ENCODE measurements around the gene FRZB.
A peak's percentile ranks its signal among the peaks of the same experiment; 100 is the strongest.

The FRZB gene

DNA sequence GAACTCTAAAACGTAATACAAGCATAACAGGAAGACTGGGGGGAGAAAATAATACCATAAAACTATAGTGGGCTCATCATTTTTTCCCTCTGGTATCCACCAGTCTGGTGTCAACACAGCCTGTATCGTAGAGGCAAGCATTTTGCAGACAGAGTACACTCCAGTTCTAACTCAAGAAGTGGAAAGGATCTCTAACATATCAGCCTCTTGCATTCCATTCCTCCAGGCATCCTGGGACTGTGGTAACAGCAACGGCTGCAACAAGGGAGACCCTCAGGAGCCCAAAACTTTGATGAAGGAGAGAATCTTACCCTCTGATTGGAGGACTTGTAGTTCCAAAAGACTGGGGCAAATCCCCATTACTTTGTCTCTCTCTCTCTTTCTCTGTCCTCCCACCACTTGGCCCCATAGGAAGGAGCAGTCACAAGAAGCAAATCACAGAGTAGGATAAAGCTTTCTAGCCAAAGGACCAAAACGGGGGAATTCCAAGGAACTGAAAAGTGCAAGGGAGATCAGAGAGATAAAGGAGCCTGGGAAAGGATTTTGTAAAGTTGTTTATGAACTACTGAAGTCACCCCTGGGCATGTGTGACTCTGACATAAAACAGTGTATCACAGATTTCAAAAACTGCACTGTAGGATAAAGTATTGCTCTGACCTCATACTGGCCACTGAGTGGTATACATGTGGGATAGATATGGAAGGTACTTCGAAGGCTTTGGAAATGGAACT is 11.9 kb downstream of the FRZB start:
- DNase-seq (ENCODE audit: low read depth): no peak
- TF ChIP-seq, protein P1, sequence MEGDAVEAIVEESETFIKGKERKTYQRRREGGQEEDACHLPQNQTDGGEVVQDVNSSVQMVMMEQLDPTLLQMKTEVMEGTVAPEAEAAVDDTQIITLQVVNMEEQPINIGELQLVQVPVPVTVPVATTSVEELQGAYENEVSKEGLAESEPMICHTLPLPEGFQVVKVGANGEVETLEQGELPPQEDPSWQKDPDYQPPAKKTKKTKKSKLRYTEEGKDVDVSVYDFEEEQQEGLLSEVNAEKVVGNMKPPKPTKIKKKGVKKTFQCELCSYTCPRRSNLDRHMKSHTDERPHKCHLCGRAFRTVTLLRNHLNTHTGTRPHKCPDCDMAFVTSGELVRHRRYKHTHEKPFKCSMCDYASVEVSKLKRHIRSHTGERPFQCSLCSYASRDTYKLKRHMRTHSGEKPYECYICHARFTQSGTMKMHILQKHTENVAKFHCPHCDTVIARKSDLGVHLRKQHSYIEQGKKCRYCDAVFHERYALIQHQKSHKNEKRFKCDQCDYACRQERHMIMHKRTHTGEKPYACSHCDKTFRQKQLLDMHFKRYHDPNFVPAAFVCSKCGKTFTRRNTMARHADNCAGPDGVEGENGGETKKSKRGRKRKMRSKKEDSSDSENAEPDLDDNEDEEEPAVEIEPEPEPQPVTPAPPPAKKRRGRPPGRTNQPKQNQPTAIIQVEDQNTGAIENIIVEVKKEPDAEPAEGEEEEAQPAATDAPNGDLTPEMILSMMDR (IDR thresholded peaks at IDR 0.05; ENCODE audit: low read depth, low read length, missing control alignments): no peak
- H3K4me3 ChIP-seq (ENCODE audit: low read depth, low read length): no peak overlapping the region
- in situ Hi-C loops (cut with HindIII; ENCODE audit: low sequenced_read_pairs): no loop called here

DNA sequence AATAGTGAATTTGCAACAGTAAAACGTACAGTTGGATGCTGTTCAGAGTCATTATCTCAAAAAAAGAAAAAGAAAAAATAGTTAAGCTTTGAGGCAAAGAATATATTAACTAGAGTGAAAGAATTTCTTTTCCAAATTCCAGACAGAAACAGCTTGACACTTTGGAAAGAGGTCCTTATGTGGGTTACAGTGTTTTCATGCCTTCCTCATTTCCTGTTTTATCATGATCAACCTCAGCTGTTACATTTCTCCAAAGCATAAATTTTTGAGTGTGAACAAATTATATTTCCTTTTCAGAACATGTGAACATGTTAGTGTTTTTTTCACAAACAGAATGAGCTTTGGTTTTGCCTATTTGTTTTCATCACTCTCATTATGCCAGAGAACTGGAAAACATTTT is 13.6 kb downstream of the FRZB start:
- in situ Hi-C loops (cut with HindIII; ENCODE audit: low sequenced_read_pairs): no loop called here
- DNase-seq (ENCODE audit: low read depth): no peak
- no peak overlapping the region for H3K4me3 ChIP-seq (ENCODE audit: low read depth, low read length)
- TF ChIP-seq, protein P1 (IDR thresholded peaks at IDR 0.05; ENCODE audit: low read depth, low read length, missing control alignments): no peak

DNA sequence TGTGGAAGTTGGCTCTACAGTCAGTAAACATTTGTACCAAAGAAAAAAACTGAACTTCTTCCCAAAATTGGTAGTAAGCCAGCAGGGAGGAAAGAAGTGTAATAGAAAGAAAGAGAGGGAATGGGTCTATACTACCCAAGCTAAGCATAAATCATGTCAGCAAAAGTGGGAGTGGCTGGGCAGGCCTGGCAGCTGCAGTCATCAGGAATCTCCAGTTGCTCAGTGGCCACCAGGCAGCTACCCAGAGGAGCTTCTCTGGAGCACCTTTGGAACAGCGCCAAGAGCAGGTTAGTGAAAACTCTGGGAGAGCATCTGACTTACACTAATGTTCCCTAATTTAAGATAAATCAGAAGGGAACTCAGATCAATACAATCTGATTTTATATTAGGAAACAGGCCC is 14.3 kb downstream of the FRZB start:
- TF ChIP-seq, protein P1 (IDR thresholded peaks at IDR 0.05; ENCODE audit: low read depth, low read length, missing control alignments): no peak
- in situ Hi-C loops (cut with HindIII; ENCODE audit: low sequenced_read_pairs): no loop called here
- no peak for DNase-seq (ENCODE audit: low read depth)
- no peak overlapping the region for H3K4me3 ChIP-seq (ENCODE audit: low read depth, low read length)

DNA sequence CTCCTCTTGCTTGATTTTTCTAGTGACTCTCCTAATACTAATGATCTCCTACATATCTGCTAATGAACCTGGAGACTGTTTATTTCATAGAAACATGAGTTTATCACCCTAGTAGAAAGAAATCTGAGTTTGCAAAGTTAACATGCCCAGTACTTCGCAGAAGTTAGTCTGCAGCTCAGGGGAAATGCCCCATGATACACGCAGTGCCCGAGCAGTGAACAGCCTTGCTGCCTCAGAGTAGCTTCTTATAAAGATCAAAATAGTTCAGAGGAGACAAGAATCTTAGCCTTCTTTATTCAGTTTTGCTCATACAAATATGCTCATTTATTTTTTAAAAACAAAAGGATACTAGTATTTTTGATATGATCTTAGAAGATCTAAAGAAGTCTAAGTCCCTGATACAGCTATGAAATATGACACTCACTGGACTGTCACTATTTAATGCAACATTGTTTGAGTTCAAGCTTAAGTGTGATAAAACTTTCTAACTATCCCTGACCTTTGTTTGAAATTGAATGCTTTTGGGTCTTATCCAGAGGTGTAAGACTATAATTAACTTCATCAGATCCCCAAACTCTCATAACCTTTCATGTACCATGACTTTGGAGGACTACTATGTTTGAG is 20.5 kb downstream of the FRZB start:
- no peak for DNase-seq (ENCODE audit: low read depth)
- TF ChIP-seq, protein P1 (IDR thresholded peaks at IDR 0.05; ENCODE audit: low read depth, low read length, missing control alignments): no peak
- no peak overlapping the region for H3K4me3 ChIP-seq (ENCODE audit: low read depth, low read length)
- in situ Hi-C loops (cut with HindIII; ENCODE audit: low sequenced_read_pairs): no loop called here

DNA sequence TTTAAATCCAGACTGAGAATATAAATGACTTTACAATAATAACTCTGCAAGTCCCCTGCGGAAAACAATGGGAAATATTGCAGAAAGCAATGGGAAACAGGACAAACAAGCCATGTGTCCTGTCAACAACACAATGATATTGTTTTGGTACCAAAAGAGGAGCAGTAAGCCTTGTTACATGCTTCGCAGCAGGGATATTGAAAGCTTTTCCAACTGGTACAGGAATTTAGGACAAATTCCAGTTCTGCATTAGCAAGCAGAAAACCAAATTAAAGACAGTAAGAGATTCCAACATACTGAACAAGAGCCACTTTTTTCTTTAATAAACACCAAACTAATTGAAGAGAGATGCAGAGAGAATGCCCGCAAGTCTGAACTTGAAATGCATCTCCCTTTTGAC is 30.0 kb downstream of the FRZB start:
- H3K4me3 ChIP-seq (ENCODE audit: low read depth, low read length): no peak overlapping the region
- in situ Hi-C loops (cut with HindIII; ENCODE audit: low sequenced_read_pairs): no loop called here
- peak; percentile 4 for DNase-seq (ENCODE audit: low read depth)
- TF ChIP-seq, protein P1 (IDR thresholded peaks at IDR 0.05; ENCODE audit: low read depth, low read length, missing control alignments): no peak

DNA sequence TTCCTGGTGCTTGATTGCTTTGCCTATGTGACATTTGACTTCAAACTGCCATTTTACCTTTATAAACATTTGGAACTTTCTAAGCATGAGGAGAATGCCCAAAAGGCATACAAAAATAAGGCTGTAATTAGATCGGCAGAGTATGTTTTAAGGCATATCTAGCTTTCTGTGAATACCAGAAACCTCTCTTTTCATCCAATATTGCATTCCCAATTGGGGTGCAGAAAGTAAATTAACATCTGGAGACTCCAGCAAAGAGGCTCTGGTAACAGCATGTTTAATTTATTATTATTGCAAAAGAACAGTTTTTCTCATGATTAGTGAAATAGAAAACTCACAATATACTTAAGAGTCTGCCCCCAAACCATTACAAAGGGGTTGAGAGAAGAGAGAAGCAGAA is 32.1 kb downstream of the FRZB start:
- TF ChIP-seq, protein P1 (IDR thresholded peaks at IDR 0.05; ENCODE audit: low read depth, low read length, missing control alignments): no peak
- in situ Hi-C loops (cut with HindIII; ENCODE audit: low sequenced_read_pairs): no loop called here
- no peak overlapping the region for H3K4me3 ChIP-seq (ENCODE audit: low read depth, low read length)
- DNase-seq (ENCODE audit: low read depth): no peak
